D721Med (cell line): Measurements from ENCODE around the gene TRAPPC5.
A peak's percentile ranks its signal among the peaks of the same experiment; 100 is the strongest.

ENCODE experiments used
- DNase-seq: peaks from one replicate; pipeline ENCODE4 v3.0.0; 2011; ENCODE audit warnings: low spot score; ENCODE audit not compliant: insufficient read length
- FAIRE-seq: peaks from 2 replicates; lab custom pipeline; 2011; peaks lifted over from hg19 to GRCh38; lab: Jason Lieb, UNC
- CTCF ChIP-seq: IDR thresholded peaks from 2 replicates; pipeline ENCODE4 v1.5.1; 2012; ENCODE audit warnings: mild to moderate bottlenecking, control low read depth; ENCODE audit not compliant: insufficient read depth; ENCODE audit errors: missing control alignments

TRAPPC5 gene

DNA sequence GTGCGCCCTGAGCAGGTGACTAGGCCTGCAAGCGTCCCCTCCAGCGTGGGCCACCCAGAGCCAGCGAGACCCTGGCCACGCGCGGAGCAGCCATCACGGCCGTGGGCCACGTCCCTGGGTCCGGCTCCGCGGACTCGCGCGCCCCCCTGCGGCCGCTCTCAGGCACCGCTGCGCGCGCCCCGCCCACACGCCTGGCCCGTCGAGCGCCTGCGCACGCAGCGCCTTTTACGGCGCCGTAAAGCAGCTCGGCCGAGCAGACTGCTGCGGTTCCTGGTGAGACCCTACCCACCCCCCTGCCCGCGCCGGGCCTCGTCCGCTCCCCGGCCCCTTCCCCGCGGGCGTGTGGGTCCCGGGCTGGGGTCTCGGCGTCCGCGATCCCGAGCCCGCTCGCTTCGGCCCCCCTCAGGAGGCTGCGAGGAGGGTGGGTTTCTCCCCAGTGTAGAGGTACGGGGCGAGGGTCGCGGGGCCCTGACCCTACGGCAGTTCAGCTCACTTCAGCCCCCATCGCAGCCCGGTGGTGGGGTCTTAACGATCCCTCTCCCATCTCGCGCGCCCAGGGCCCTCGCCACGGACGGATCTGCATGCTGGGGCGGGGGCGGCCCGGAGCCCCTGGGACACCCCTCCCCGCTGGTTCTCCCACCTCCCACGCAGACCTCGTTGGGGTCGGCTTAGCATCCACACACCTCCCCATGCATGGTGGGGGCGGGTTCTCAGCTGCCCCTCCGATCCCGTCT is at the start of gene TRAPPC5:
Gene TRAPPC5, plus strand, starts transcription at position 228 of the 734 bp plus-strand sequence. CDS start 1,421 bp downstream, outside the sequence.
- FAIRE-seq = no peak

DNA sequence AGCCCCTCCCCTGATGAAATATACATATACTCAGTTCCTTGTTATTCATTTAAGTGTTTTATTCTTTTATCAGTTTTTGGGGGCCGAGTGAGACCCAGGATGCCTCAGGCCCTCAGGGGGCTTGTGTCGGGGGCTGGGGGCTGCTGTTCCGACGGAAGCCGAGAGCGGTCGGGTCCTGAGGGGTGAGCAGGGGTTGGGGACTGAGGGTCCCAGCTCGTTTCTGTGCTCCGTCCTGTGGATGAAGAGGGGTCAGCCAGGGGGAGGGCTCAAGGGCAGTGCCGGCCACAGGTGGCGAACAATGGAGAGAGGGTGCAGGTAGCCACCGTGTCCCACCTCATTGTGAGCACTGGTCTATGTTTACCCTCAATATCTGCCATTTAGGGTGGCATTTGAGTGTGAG is 49.1 kb upstream of the TRAPPC5 start:
- DNase-seq (no peak), FAIRE-seq (no peak)
- TF ChIP-seq CTCF = no peak

More for the DNA sequence above, at the start of gene TRAPPC5:
- TF ChIP-seq CTCF = peak; percentile 83
- DNase-seq = peak; percentile 73

GRCh38 chr19:7632340-7633203 is 48.1 kb upstream of the TRAPPC5 start:
- no peak for FAIRE-seq
- DNase-seq = no peak
- TF ChIP-seq CTCF = no peak

DNA sequence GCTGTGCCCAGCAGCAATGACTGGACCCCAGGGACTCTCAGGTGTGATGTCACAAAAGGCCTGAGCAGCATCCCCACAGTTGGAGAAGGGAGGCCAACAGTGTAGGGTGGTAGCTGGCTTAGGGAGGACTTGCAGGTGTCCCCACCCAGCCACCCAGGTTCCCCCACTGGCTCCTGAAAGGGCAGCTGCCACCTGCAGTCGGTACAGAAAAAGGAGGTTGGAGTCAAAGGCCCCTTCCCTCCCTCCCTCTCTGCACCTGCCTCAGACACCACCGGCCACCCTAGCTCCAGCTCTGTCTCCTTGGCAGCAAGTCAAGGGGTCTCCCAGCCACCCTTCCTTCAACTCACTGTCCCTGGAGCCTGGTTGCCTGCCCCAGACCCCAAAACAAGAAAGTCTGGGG is 46.9 kb upstream of the TRAPPC5 start, which contains the start of gene PCP2:
Gene PCP2, minus strand, starts transcription at position 22 of the 400 bp plus-strand sequence. CDS start 262 bp downstream, outside the sequence.
- TF ChIP-seq CTCF = no peak
- FAIRE-seq = no peak
- no peak for DNase-seq

DNA sequence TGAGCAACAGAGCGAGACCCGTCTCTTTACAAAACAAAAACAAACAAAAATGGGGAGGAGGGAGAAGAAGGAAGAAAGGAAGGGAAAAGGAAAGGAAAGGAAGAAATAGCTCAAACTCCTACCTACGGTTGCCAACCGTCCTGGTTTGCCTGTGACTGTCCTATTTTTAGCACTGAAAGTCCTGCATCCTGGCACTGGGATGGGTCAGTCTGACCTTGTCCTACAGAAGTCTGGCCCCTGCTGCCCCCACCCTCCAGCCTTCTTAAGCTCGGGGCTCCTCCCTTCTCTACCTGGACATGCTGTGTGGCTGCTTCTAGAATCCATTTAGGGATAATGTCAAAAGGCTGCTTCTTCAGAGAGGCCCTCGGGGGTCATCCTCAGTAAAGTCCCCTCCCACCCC is 45.0 kb upstream of the TRAPPC5 start:
- FAIRE-seq = no peak

GRCh38 chr19:7636317-7636690 is 44.3 kb upstream of the TRAPPC5 start:
- TF ChIP-seq CTCF = no peak
- DNase-seq (no peak), FAIRE-seq (no peak)

More for the DNA sequence above, 45.0 kb upstream of the TRAPPC5 start:
- TF ChIP-seq CTCF = no peak
- no peak for DNase-seq
